GM12801 (cell line): ENCODE data around the gene IL15.

Experiments
- CTCF ChIP-seq: IDR thresholded peaks from one replicate; pipeline ENCODE4 v1.5.1; 2011; ENCODE audit warnings: control low read depth; ENCODE audit not compliant: insufficient read length; ENCODE audit errors: extremely low read depth

The IL15 gene

GRCh38 chr4:141759796-141760425 lies 123.5 kb downstream of the IL15 start:
- TF ChIP-seq CTCF, result no peak

DNA sequence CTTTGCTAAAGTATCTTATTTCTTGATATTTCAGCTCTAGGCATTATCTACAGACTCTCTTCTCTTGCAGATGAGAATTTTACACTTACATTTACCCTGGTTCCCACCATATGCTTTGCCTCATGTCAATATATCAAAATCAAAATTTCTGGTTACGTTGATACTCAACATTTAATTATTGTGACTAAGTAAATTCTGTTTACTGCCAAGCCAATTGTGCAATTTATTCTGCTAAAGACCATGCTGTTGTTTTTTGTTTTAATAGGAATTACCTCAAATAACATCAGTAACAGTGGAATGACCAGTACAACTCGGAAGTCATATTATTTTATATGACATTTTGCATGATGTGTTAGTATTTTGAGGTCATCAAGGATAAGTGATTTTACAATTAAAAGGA lies 125.5 kb downstream of the IL15 start:
- no peak for TF ChIP-seq CTCF

GRCh38 chr4:141763374-141763773 lies 127.0 kb downstream of the IL15 start:
- no peak for TF ChIP-seq CTCF

GRCh38 chr4:141768954-141769353 lies 132.6 kb downstream of the IL15 start:
- TF ChIP-seq CTCF, result no peak

- no peak for TF ChIP-seq CTCF
Measured at GRCh38 chr4:141771889-141772830, 135.8 kb downstream of the IL15 start.

GRCh38 chr4:141772838-141773237 lies 136.5 kb downstream of the IL15 start:
- no peak for TF ChIP-seq CTCF

DNA sequence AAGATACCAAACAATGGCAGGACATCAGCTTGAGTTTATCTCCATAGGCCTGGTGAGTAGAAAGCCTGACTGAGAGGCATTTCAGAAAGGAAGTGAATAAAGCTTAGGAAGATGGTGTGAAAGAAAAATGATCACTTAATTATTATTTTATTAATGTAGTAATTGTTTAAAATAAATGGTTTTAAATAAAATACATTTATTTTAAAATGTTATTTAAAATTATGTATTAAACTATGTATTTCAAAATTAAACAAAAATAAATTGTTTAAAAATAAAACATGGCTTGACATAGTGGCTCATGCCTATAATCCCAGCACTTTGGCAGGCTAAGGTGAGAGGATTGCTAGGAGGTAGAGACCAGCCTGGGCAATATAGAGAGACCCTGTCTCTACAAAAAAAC lies 145.8 kb downstream of the IL15 start:
- TF ChIP-seq CTCF, result no peak
